Measurements from ENCODE around the gene ANKRD36B.
"Not testable (repeated sequence)": the region's sequence is repeated elsewhere in the genome, so short reads cannot be mapped to it uniquely, and the experiment has no call there.

DNA sequence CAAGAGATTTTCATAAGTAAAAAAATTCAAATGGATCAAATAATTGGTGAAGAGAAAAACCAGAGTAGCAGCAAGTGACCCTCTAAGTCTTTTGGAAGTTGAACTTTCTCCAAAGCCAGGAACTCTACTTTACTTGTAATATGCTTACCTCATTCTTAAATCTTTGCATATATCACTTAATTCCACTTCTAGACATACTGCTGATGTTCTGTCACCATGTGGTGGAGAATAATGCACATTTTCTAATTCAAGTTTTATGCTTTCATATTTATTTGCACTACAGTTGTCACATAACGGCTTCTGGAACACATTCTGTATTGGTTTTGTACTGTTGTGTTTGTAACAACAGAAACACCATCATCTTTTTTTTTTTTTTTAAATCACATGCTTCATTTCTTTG lies 65.9 kb downstream of the ANKRD36B start:
- TF ChIP-seq, protein P1, sequence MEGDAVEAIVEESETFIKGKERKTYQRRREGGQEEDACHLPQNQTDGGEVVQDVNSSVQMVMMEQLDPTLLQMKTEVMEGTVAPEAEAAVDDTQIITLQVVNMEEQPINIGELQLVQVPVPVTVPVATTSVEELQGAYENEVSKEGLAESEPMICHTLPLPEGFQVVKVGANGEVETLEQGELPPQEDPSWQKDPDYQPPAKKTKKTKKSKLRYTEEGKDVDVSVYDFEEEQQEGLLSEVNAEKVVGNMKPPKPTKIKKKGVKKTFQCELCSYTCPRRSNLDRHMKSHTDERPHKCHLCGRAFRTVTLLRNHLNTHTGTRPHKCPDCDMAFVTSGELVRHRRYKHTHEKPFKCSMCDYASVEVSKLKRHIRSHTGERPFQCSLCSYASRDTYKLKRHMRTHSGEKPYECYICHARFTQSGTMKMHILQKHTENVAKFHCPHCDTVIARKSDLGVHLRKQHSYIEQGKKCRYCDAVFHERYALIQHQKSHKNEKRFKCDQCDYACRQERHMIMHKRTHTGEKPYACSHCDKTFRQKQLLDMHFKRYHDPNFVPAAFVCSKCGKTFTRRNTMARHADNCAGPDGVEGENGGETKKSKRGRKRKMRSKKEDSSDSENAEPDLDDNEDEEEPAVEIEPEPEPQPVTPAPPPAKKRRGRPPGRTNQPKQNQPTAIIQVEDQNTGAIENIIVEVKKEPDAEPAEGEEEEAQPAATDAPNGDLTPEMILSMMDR (IDR thresholded peaks at IDR 0.05; ENCODE audit: low read depth, low read length): not testable (repeated sequence)
- TF ChIP-seq POLR2A (IDR thresholded peaks at IDR 0.05; ENCODE audit: extremely low read depth, insufficient read length); MYC (IDR thresholded peaks at IDR 0.05; ENCODE audit: low read depth, low read length): not testable (repeated sequence)
- TF ChIP-seq, protein P2, sequence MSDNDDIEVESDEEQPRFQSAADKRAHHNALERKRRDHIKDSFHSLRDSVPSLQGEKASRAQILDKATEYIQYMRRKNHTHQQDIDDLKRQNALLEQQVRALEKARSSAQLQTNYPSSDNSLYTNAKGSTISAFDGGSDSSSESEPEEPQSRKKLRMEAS (IDR thresholded peaks at IDR 0.05; ENCODE audit: low read depth, low read length): not testable (repeated sequence)
